HG03196 (cell line): ENCODE measurements around the gene PAK5.

ENCODE experiments used
- ATAC-seq: cut with Tn5 transposase; IDR thresholded peaks from one replicate; pipeline ENCODE4 v1.9.1; 2021; ENCODE audit not compliant: unreplicated experiment

The PAK5 gene

GRCh38 chr20:9838378-9839295 lies at the start of gene PAK5:
TSS of gene PAK5 (minus strand) at chr20:9839076. CDS start at chr20:9644328, 194,748 bp downstream.
- ATAC-seq: no peak

GRCh38 chr20:9887706-9888105 lies 48.8 kb upstream of the PAK5 start:
- no peak for ATAC-seq

GRCh38 chr20:9886227-9886626 lies 47.4 kb upstream of the PAK5 start:
- ATAC-seq: no peak

GRCh38 chr20:9884666-9885065 lies 45.8 kb upstream of the PAK5 start:
- ATAC-seq: no peak

GRCh38 chr20:9884061-9884460 lies 45.2 kb upstream of the PAK5 start:
- ATAC-seq: no peak

GRCh38 chr20:9877932-9878495 lies 39.1 kb upstream of the PAK5 start:
- ATAC-seq: no peak

- ATAC-seq: no peak
Observed at GRCh38 chr20:9867196-9867980, 28.5 kb upstream of the PAK5 start.

GRCh38 chr20:9852566-9852965 lies 13.7 kb upstream of the PAK5 start:
- no peak for ATAC-seq

- no peak for ATAC-seq
Observed at GRCh38 chr20:9839626-9840025, 750 bp upstream of the PAK5 start.

- ATAC-seq: no peak
Observed at GRCh38 chr20:9838035-9838377, 870 bp downstream of the PAK5 start.

- no peak for ATAC-seq
Observed at GRCh38 chr20:9837634-9838033, 1.2 kb downstream of the PAK5 start.

GRCh38 chr20:9835302-9835701 lies 3.6 kb downstream of the PAK5 start:
- no peak for ATAC-seq

- ATAC-seq: no peak
Observed at GRCh38 chr20:9831032-9831431, 7.8 kb downstream of the PAK5 start.

GRCh38 chr20:9829835-9830234 lies 9.0 kb downstream of the PAK5 start:
- no peak for ATAC-seq

- no peak for ATAC-seq
Observed at GRCh38 chr20:9817654-9818053, 21.2 kb downstream of the PAK5 start.

GRCh38 chr20:9815632-9816031 lies 23.2 kb downstream of the PAK5 start:
- ATAC-seq: no peak

GRCh38 chr20:9810738-9811137 lies 28.1 kb downstream of the PAK5 start:
- ATAC-seq: no peak

- ATAC-seq: no peak
Observed at GRCh38 chr20:9809271-9809670, 29.6 kb downstream of the PAK5 start.

- ATAC-seq: no peak
Observed at GRCh38 chr20:9808166-9808565, 30.7 kb downstream of the PAK5 start.

- no peak for ATAC-seq
Observed at GRCh38 chr20:9807136-9807535, 31.7 kb downstream of the PAK5 start.

- ATAC-seq: no peak
Observed at GRCh38 chr20:9800421-9800820, 38.5 kb downstream of the PAK5 start.

GRCh38 chr20:9794831-9795230 lies 44.0 kb downstream of the PAK5 start:
- ATAC-seq: no peak
